GM12875 (cell line): ENCODE measurements around the gene DIMT1.

ENCODE experiments used
- H3K4me3 ChIP-seq: one replicate; pipeline ENCODE4 v1.5.1; 2011; ENCODE audit warnings: low read depth, low read length, control low read depth
- CTCF ChIP-seq: IDR thresholded peaks from 2 replicates; pipeline ENCODE4 v1.5.1; 2011; ENCODE audit warnings: low read depth, mild to moderate bottlenecking, control low read depth, inconsistent platforms, low read length, moderate library complexity, borderline replicate concordance; ENCODE audit not compliant: insufficient read depth

The DIMT1 gene

GRCh38 chr5:62419609-62420008 lies 15.9 kb upstream of the DIMT1 start:
- H3K4me3 ChIP-seq: no peak overlapping the region
- TF ChIP-seq CTCF: no peak

GRCh38 chr5:62418462-62419076 lies 14.9 kb upstream of the DIMT1 start:
- TF ChIP-seq CTCF: no peak
- H3K4me3 ChIP-seq: no peak overlapping the region

DNA sequence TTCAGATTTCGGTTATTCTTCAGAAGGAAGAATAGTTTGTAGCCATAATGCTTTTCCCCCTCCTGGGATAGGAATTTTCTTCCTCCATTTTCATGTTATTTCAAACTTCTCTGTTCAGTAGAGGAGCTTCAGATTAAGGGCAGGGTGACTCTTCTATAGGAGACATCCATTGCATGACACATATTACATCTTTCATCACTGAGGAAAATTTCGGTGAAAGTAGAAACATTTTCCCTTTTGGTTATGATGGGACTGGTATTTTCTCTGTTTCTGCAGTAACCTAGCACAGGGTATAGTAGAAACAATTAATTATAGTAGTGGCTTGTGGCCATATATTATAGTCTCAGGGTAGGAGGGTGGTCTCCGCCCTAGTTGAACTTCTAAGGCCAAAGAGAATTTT lies 10.0 kb upstream of the DIMT1 start:
- H3K4me3 ChIP-seq: peak overlapping the region; percentile 92
- no peak for TF ChIP-seq CTCF

DNA sequence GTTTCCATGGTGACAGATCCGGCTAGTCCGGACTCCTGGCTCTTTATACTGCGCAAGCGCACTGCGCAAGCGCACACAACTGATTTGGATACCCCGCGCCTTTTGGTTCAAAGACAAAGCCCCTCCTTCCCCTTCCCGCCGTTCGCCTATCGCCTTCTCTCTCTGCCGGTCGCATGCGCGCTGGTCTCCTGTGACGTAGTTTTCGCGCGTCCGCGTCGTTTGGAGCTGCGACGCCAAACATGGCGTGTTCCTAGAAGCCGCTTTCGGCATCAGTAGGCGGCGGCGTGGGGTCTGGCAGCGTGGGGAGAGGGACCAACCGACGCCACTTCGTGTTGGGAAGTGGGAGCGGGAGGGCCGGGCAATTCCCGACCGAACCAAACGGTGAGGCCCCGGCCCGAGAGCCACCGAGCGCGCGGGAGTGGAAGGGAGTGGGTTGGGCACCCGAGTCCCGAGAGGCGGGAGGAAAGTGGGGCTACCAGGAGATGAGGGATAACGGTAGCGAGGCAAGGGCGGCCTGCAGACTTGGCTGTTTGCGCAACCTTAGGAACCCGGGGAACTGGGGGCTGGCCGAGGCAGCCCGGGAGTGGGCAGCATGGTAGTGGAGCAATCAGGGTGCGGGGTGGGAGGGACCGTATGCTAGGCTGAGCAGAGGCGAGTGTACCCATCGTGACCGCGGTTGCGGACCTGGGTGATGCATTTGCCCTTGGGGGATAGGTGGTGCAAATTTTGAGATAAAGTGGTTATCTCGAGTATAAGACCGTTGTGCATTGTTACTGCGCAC lies 9.0 kb upstream of the DIMT1 start, which contains the start of gene IPO11:
IPO11 (plus strand) TSS at position 215 of the 781 bp plus-strand sequence. CDS start 24,517 bp downstream, outside the sequence.
- no peak for TF ChIP-seq CTCF
- peak within 1 kb of the TSS; percentile 92 for H3K4me3 ChIP-seq

DNA sequence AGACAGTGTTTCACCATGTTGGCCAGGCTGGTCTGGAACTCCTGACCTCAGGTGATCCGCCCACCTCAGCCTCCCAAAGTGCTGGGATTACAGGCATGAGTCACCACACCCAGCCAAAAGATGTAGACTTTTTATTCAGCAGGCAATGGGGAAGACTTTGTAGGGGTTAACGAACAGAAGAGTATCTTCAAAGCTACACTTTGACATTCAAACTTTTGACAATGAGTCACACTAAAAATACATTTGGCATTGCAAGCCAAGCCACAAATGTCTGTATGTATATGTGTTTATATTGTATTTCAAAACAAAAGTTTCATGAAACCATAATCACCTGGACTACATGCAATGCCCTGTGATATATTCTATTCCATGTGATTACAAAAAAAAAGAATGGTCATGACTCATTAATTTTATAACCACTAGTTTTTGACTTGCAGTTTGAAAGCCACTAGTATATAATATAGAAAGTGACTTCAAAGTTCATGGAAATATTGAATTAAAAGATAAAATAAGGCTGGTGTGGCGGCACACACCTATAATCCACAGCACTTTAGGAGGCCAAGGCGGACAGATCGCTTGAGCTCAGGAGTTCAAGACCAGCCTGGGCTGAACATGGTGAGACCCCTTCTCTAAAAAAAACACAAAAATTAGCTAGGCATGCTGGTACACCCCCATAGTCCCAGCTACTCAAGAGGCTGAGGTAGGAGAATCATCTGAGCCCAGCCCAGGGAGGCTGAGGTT lies 8.3 kb downstream of the DIMT1 start:
- H3K4me3 ChIP-seq: no peak overlapping the region
- no peak for TF ChIP-seq CTCF

DNA sequence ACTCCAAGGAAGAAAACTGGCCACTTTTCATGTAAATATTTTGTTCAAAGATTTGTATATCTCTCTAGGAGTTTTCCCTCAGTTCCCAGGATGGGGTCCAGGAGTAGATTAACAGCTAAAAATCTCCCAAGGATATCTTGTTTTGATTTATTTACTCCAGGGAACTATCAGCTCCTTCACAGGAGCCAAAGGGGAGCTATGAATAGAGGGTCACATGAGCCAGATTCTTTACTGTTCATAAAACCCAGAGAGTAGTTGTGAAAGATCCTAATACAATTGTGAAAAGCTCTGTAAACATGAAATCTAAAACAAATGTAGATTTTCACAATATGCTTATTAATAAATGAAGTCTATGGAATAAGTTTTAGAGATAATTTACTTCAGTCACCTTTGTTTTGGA lies 16.9 kb downstream of the DIMT1 start:
- H3K4me3 ChIP-seq: no peak overlapping the region
- TF ChIP-seq CTCF: no peak
